ENCODE results near the gene JAZF1.

GRCh38 chr7:28211006-28211405, 30.4 kb upstream of the JAZF1 start:
- no peak for TF ChIP-seq CTCF (IDR thresholded peaks at IDR 0.05)
- TF ChIP-seq POLR2A (IDR thresholded peaks at IDR 0.05), result no peak

Measured in testis (tissue), 2 donors.